Testis (tissue), 3 donors: ENCODE measurements around the gene FAM174C. TPM values are rescaled to one million over a fixed set of nuclear protein-coding genes. Genes with fewer than 3 reads are reported as not detected.
A peak's percentile ranks its signal among the peaks of the same experiment; 100 is the strongest.

Experiments
- DNase-seq: peaks from one replicate; pipeline ENCODE4 v3.0.0-alpha.2; 2019
- H3K27ac ChIP-seq, 2 donors: fragments of 200-600 bp; sonication (generic); one replicate each; pipeline ENCODE4 v1.5.1; 2019
- H3K27me3 ChIP-seq: fragments of 200-600 bp; sonication (generic); one replicate; pipeline ENCODE4 v1.5.1; 2019
- H3K36me3 ChIP-seq: fragments of 200-600 bp; sonication (generic); one replicate; pipeline ENCODE4 v1.5.1; 2017; ENCODE audit warnings: low read depth; ENCODE audit errors: missing control alignments
- H3K4me1 ChIP-seq: fragments of 200-600 bp; sonication (generic); one replicate; pipeline ENCODE4 v1.5.1; 2019
- H3K4me3 ChIP-seq, 2 donors: fragments of 200-600 bp; sonication (generic); one replicate each; pipeline ENCODE4 v1.5.1; 2017 to 2019
- H3K9me3 ChIP-seq: fragments of 200-600 bp; sonication (generic); one replicate; pipeline ENCODE4 v1.5.1; 2017
- CTCF ChIP-seq, 3 experiments: fragments of 450-650 bp in 2 of 3; fragments of 200-600 bp in 1 of 3; sonication (generic) in 1 of 3; IDR thresholded peaks; one replicate each; pipeline ENCODE4 v1.5.1; 2016 to 2019; ENCODE audit warnings: antibody characterized with exemption in 3 of 3, mild to moderate bottlenecking in 2 of 3, moderate library complexity in 1 of 3
- POLR2A ChIP-seq: fragments of 450-650 bp; IDR thresholded peaks from one replicate; pipeline ENCODE4 v1.6.1; 2017; ENCODE audit warnings: antibody characterized with exemption, mild to moderate bottlenecking, moderate library complexity
- WGBS, 2 donors: methylation state at CpG; one replicate each; pipeline ENCODE4 v1.1.5; 2018; 5-methylcytosine and 5-hydroxymethylcytosine counted together
- intact Hi-C: fragments of 100-400 bp; cut with DNase I; formaldehyde crosslinking; loops from one replicate; pipeline ENCODE4 v1.15.1; 2023; ENCODE audit warnings: low total_unique reads
- polyA plus RNA-seq: library from polyadenylated mRNA; stranded (reverse); fragments of 350-450 nt; fragmentation: Illumina TruSeq; extraction: RNeasy Lipid Tissue Mini Kit (QIAGEN cat#74804); gene quantifications from one replicate; pipeline ENCODE4 v1.2.3, GENCODE V29; 2014; ENCODE audit warnings: low read depth, low replicate concordance; ENCODE audit not compliant: insufficient read depth
- total RNA-seq, 2 donors: library from RNA; depleted of rRNA; stranded (reverse); fragments of >200 nt; gene quantifications; one replicate each; pipeline ENCODE4 v1.2.3, GENCODE V29; 2016

FAM174C gene
- total and polyA plus RNA-seq, 3 donors from 2014 or later: 51.6 to 128 (median 111) TPM

GRCh38 chr19:1237754-1238368 is 37.5 kb upstream of the FAM174C start, which contains the start of gene CBARP:
CBARP (minus strand) TSS chr19:1238005; CDS start chr19:1236100, 1,905 bp downstream.
- no peaks in the 10 kb centered on the region for H3K27me3 ChIP-seq
- intact Hi-C loops: no loop called here
- peak within 1 kb of the TSS; percentile 51 to 95 for H3K27ac ChIP-seq
- peak within 1 kb of the TSS; percentile 38 to 39 for H3K4me3 ChIP-seq
- DNase-seq: no peak
- TF ChIP-seq CTCF (IDR thresholded peaks at IDR 0.05) (peak in 1 of 3 experiments; percentile 2), POLR2A (no peak)
- peaks cover 47% of the 10 kb centered on the region for H3K4me1 ChIP-seq
- H3K9me3 ChIP-seq: no peaks in the 10 kb centered on the region
- 2 to 5% methylated on average over 4 to 35 of the region's 87 CpGs for WGBS, 2 donors
- H3K36me3 ChIP-seq: no peaks in the 10 kb centered on the region

- no peak for DNase-seq
- Histone ChIP-seq H3K36me3 (no peaks in the 10 kb centered on the region), H3K27ac (peak overlapping the region; percentile 51 to 95), H3K4me3 (no peak overlapping the region), H3K27me3 (no peaks in the 10 kb centered on the region), H3K9me3 (no peaks in the 10 kb centered on the region), H3K4me1 (peaks cover 46% of the 10 kb centered on the region)
- 44 to 47% methylated on average over 26 to 34 of the region's 34 CpGs for WGBS, 2 donors
- TF ChIP-seq CTCF (IDR thresholded peaks at IDR 0.05) (no peak), POLR2A (no peak)
- intact Hi-C loops: no loop called here
These were observed 36.7 kb upstream of the FAM174C start for GRCh38 chr19:1238369-1239303.

GRCh38 chr19:1239420-1239795 is 35.9 kb upstream of the FAM174C start:
- H3K4me1 ChIP-seq: peaks cover 54% of the 10 kb centered on the region
- no peaks in the 10 kb centered on the region for H3K36me3 ChIP-seq
- TF ChIP-seq CTCF (IDR thresholded peaks at IDR 0.05) (no peak), POLR2A (no peak)
- no peak for DNase-seq
- H3K9me3 ChIP-seq: no peaks in the 10 kb centered on the region
- WGBS, 2 donors: 60 to 65% methylated on average over 9 to 11 of the region's 11 CpGs
- peak overlapping the region; percentile 92 to 95 for H3K27ac ChIP-seq
- H3K27me3 ChIP-seq: no peaks in the 10 kb centered on the region
- peak overlapping the region in 1 of 2 donors; percentile 24 for H3K4me3 ChIP-seq
- intact Hi-C loops: no loop called here

GRCh38 chr19:1239796-1240737 is 35.3 kb upstream of the FAM174C start:
- 3 to 10% methylated on average over 16 to 83 of the region's 84 CpGs for WGBS, 2 donors
- Histone ChIP-seq H3K4me1 (peaks cover 60% of the 10 kb centered on the region), H3K9me3 (no peaks in the 10 kb centered on the region), H3K27ac (peak overlapping the region; percentile 92 to 95), H3K36me3 (no peaks in the 10 kb centered on the region), H3K4me3 (peak overlapping the region; percentile 21 to 36), H3K27me3 (no peaks in the 10 kb centered on the region)
- TF ChIP-seq POLR2A: no peak
- TF ChIP-seq CTCF (IDR thresholded peaks at IDR 0.05): peak; percentile 92 to 99 (median 99)
- peak; percentile 92 for DNase-seq
- intact Hi-C loops: no loop called here
